GM21786 (cell line): ENCODE measurements around the gene NACC2.
"Not testable (repeated sequence)": the region's sequence is repeated elsewhere in the genome, so short reads cannot be mapped to it uniquely, and the experiment has no call there.

ENCODE experiments used
- ATAC-seq: cut with Tn5 transposase; IDR thresholded peaks from one replicate; pipeline ENCODE4 v1.9.1; 2021; ENCODE audit not compliant: unreplicated experiment

NACC2 gene

DNA sequence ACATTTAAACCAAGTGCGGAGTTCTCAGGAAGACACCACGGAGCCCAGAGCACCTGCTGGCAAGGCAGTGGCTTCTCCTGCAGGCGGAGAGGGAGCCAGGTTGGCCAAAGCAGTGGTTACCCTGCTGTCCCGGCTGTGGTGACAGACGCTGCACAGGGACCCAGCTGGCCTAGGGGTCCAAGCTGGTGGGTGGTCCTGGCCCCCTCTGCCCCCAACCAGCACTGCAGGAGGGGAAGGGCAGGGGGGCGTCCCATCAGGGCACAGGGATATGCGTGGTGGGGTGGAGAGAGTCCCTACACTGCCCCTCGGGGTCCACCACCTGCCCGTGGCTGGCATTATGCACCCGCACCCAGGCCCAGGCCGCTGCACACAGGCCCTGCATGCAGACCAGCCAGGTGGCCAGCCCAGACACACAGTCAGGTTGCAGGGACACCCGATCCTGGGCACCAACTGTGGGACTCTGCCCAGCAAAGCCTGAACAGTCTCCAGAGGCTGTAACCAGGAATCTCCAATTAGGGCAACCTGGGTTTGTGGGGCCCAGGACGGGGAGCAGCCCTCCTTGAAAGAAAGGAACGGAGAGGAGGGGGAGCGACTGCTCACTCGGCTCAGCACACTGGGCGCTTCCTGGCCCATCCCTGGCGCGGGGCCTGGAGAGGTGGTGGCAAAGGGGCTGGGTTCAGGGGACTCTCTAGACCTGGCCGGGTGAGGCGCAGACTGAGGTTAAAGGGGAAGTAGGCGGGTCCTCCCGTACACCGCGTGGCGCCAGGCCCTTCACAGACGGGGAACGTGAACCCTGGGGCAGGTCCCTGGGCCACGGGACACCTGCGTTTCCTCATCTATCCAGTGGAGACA is 46.3 kb downstream of the NACC2 start:
- no peak for ATAC-seq

GRCh38 chr9:136047775-136048559 is 47.1 kb downstream of the NACC2 start:
- no peak for ATAC-seq

- no peak for ATAC-seq
Observed at GRCh38 chr9:136047076-136047774, 47.9 kb downstream of the NACC2 start.

DNA sequence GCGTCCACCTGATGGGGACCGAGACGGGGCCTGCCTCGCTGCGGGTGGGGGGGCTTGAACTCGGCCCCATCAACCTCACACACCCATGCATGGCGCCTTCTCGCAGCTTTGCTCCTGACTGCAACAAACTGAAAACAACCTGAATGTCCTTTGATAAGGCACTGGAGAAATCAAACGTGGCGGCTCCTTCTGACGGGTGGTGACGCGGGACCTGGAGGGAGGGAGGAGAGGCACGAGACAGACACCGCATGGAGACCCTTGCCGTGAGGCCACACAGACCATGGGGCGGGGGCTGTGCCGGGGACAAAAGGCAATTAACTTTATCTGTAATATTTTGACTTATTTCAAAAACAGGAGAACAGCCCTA is 48.6 kb downstream of the NACC2 start:
- ATAC-seq: no peak

GRCh38 chr9:136045595-136046553 is 49.2 kb downstream of the NACC2 start:
- ATAC-seq: no peak

- no peak for ATAC-seq
Observed at GRCh38 chr9:136044971-136045594, 50.0 kb downstream of the NACC2 start.

DNA sequence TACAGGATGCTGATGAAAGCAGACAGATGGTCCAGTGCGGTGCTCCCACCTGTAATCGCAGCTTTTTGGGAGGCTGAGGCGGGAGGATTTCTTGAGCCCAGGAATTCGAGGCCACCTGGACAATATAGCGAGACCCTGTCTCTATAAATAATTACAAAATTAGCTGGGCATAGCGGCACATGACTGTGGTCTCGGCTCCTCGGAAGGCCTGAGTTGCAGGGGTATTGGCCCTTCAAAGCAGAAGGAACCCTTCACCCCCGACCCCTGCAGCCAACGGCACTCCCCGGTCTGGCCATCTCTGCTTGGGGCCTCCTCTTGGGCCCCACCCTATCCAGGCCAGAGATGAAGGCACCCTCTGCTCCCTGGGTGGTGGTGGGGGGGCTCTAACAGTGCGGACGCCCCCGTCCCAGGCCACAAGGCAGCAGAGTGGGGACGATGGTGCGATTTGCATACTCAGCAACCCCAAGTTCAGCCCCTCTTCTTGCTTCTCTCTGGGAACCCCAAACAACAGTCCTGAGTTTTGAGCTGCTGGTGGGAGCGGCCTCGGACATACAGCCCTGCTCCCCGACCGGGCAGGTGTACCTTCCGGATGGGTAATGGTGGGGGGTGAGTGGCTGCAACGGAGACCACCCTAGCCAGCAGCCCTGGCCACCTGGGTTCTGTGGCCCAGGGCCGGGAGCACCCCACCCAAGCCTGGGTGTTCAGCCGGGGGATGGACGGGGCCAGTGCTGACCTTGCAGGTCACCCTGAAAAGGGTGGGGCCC is 50.7 kb downstream of the NACC2 start:
- no peak for ATAC-seq

- ATAC-seq: no peak
Observed at GRCh38 chr9:136043441-136043991, 51.6 kb downstream of the NACC2 start.

DNA sequence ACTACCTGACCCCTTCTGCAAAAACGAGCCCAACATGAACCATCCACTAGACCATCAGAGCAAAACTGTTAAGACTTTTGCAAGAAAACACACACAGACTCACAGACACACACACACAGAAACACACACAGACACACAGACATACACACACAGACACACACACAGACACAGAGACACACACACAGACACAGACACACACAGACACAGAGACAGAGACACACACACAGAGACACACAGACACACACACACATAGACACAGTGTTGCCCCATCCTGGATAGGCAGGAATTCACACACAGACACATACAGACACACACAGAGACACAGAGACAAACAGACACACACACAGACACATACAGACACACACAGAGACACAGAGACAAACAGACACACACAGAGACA is 52.5 kb downstream of the NACC2 start:
- ATAC-seq: no peak

GRCh38 chr9:136040848-136041247 is 54.2 kb downstream of the NACC2 start:
- ATAC-seq: not testable (repeated sequence)

GRCh38 chr9:136039488-136039887 is 55.6 kb downstream of the NACC2 start:
- no peak for ATAC-seq

- ATAC-seq: no peak
Observed at GRCh38 chr9:136036848-136037247, 58.2 kb downstream of the NACC2 start.

DNA sequence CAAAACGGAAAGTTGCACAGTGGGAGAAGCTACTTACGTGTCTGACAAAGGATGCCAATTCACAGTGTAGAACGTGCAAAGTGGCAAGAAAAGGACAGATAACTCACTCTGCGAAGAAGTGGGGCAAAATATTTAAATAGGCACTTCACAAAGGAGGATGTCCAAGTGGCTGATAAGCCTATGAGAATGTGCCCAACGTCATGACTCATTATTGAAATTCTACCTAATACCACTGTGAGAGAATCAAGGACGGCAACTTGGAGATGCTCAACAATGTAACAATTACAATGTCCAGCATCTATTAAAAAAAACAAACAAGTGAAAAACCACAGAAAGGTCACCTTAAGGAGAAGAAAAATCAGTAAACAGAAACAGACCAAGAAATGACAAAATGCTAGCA is 59.0 kb downstream of the NACC2 start:
- ATAC-seq: no peak

- no peak for ATAC-seq
Observed at GRCh38 chr9:136031741-136032730, 63.1 kb downstream of the NACC2 start.

DNA sequence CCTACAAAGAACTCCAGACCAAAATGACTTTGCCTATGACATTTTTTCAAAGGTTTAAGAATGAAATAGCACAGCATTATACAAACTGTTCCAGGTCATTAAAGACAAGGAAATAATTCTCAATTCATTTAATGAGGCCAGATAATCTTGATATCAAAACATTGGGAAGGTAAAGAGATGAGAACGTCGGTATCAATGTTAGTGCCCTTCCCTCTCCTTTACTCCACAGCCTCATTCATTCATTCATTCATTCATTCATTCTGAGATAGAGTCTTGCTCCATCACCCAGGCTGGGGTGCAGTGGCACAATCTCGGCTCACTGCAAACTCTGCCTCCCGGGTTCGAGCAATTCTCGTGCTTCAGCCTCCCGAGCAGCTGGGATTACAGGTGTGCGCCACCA is 64.0 kb downstream of the NACC2 start:
- ATAC-seq: no peak

DNA sequence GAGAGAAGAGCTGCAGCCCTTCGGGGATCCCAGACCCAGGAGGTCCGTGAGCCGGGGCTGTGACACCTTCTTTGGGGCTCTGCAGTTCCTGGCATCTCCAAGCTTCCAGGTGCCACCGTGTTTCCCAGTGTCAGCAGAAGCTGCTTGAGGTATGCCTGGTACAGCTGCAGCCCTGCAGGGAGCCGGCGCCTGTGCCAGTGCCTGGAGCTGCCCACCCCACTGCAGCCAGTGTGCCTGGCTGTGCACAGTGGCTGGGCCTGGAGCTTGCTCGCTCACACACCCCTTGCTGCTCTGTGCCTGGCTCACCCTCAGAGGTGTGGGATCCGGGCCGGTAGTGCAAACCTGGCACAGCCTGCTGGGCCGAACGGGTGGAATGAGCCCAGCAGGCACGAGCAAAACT is 65.5 kb downstream of the NACC2 start:
- ATAC-seq: no peak

GRCh38 chr9:136028760-136029470 is 66.2 kb downstream of the NACC2 start:
- no peak for ATAC-seq
